Left kidney (tissue), 8 donors: Measurements from ENCODE around the gene TST. TPM values are rescaled to one million over a fixed set of nuclear protein-coding genes. Genes with fewer than 3 reads are reported as not detected.

Source experiments
- DNase-seq: peaks from one replicate; pipeline ENCODE4 v3.0.0-alpha.2; 2013
- long read RNA-seq, 8 donors: transcript quantifications; one replicate each; lab custom pipeline, GENCODE V29; 2026
- polyA plus RNA-seq: library from polyadenylated mRNA; unstranded; fragments of 120-200 nt; gene quantifications from one replicate; pipeline ENCODE4 v1.2.1, GENCODE V29; 2013; ENCODE audit not compliant: insufficient read length

TST gene
- 39.1 TPM for polyA plus RNA-seq
- long read RNA-seq, donor 1, transcript TST-201 (3 exons, 1,211 nt): major isoform, 14 of 104 reads
- long read RNA-seq, donor 1, transcript TST-202 (2 exons, 1,797 nt): minor isoform, 11 of 104 reads
- long read RNA-seq, donor 1, partial matches to known transcripts: 79 of 104 reads
- long read RNA-seq, donor 1, other reads (novel, unspliced or antisense): 0 of 104 reads
- long read RNA-seq, donor 2, transcript TST-201 (3 exons, 1,211 nt): minor isoform, 8 of 84 reads
- long read RNA-seq, donor 2, transcript TST-202 (2 exons, 1,797 nt): major isoform, 10 of 84 reads
- long read RNA-seq, donor 2, partial matches to known transcripts: 59 of 84 reads
- long read RNA-seq, donor 2, other reads (novel, unspliced or antisense): 7 of 84 reads
- long read RNA-seq, donor 3, transcript TST-201 (3 exons, 1,211 nt): minor isoform, 7 of 145 reads
- long read RNA-seq, donor 3, transcript TST-202 (2 exons, 1,797 nt): major isoform, 15 of 145 reads
- long read RNA-seq, donor 3, partial matches to known transcripts: 123 of 145 reads
- long read RNA-seq, donor 3, other reads (novel, unspliced or antisense): 0 of 145 reads
- long read RNA-seq, donor 4, partial matches to known transcripts: 78 of 80 reads
- long read RNA-seq, donor 4, other reads (novel, unspliced or antisense): 0 of 80 reads
- long read RNA-seq, donor 5, transcript TST-202 (2 exons, 1,797 nt): major isoform, 17 of 155 reads
- long read RNA-seq, donor 5, transcript TST-201 (3 exons, 1,211 nt): minor isoform, 10 of 155 reads
- long read RNA-seq, donor 5, partial matches to known transcripts: 128 of 155 reads
- long read RNA-seq, donor 5, other reads (novel, unspliced or antisense): 0 of 155 reads
- long read RNA-seq, donor 6, transcript TST-201 (3 exons, 1,211 nt): minor isoform, 11 of 135 reads
- long read RNA-seq, donor 6, transcript TST-202 (2 exons, 1,797 nt): major isoform, 18 of 135 reads
- long read RNA-seq, donor 6, partial matches to known transcripts: 96 of 135 reads
- long read RNA-seq, donor 6, other reads (novel, unspliced or antisense): 10 of 135 reads
- long read RNA-seq, donor 7, transcript TST-201 (3 exons, 1,211 nt): minor isoform, 10 of 121 reads
- long read RNA-seq, donor 7, transcript TST-202 (2 exons, 1,797 nt): major isoform, 14 of 121 reads
- long read RNA-seq, donor 7, partial matches to known transcripts: 97 of 121 reads
- long read RNA-seq, donor 7, other reads (novel, unspliced or antisense): 0 of 121 reads
- long read RNA-seq, donor 8, transcript TST-201 (3 exons, 1,211 nt): minor isoform, 5 of 19 reads
- long read RNA-seq, donor 8, transcript TST-202 (2 exons, 1,797 nt): major isoform, 9 of 19 reads
- long read RNA-seq, donor 8, partial matches to known transcripts: 5 of 19 reads
- long read RNA-seq, donor 8, other reads (novel, unspliced or antisense): 0 of 19 reads

GRCh38 chr22:37019309-37020191, at the start of gene TST, which contains the start of gene MPST:
Gene TST, minus strand, starts transcription at chr22:37019447. Its CDS starts 715 bp downstream, at chr22:37018732.
Gene MPST, plus strand, starts transcription at chr22:37019742. Its CDS starts 95 bp downstream, at chr22:37019837.
- peak; percentile 79 for DNase-seq

GRCh38 chr22:37068859-37069258, 49.6 kb upstream of the TST start:
- no peak for DNase-seq

- DNase-seq: no peak
Measured at GRCh38 chr22:37067428-37067827, 48.2 kb upstream of the TST start.

GRCh38 chr22:37065961-37066360, 46.7 kb upstream of the TST start:
- no peak for DNase-seq

- DNase-seq: no peak
Measured at GRCh38 chr22:37065180-37065579, 45.9 kb upstream of the TST start.

GRCh38 chr22:37064553-37064952, 45.3 kb upstream of the TST start:
- no peak for DNase-seq

- no peak for DNase-seq
Measured at GRCh38 chr22:37063431-37064420, 44.5 kb upstream of the TST start.

- DNase-seq: no peak
Measured at GRCh38 chr22:37062702-37063381, 43.6 kb upstream of the TST start.

GRCh38 chr22:37062376-37062675, 43.1 kb upstream of the TST start:
- no peak for DNase-seq

- DNase-seq: no peak
Measured at GRCh38 chr22:37061611-37062375, 42.5 kb upstream of the TST start.

GRCh38 chr22:37060801-37061610, 41.8 kb upstream of the TST start:
- no peak for DNase-seq

GRCh38 chr22:37059876-37060449, 40.7 kb upstream of the TST start:
- DNase-seq: no peak

GRCh38 chr22:37058917-37059701, 39.9 kb upstream of the TST start:
- no peak for DNase-seq

- DNase-seq: no peak
Measured at GRCh38 chr22:37057796-37058510, 38.7 kb upstream of the TST start.

GRCh38 chr22:37057226-37057625, 38.0 kb upstream of the TST start:
- no peak for DNase-seq
